Progenitor cell of endocrine pancreas (in vitro differentiated cells): ENCODE measurements around the gene TRO. TPM values are rescaled to one million over a fixed set of nuclear protein-coding genes. Genes with fewer than 3 reads are reported as not detected.

Experiments
- DNase-seq: peaks from one replicate; pipeline ENCODE4 v3.0.0; 2021; ENCODE audit warnings: low spot score; ENCODE audit not compliant: unreplicated experiment
- H3K27ac Mint-ChIP-seq: 2 replicates; pipeline ENCODE4 v1.8.0; 2021; ENCODE audit warnings: mild to moderate bottlenecking, moderate library complexity, mixed read lengths
- H3K27me3 Mint-ChIP-seq: 2 replicates; pipeline ENCODE4 v1.8.0; 2021; ENCODE audit warnings: mixed read lengths
- H3K36me3 Mint-ChIP-seq: 2 replicates; pipeline ENCODE4 v1.8.0; 2022; ENCODE audit warnings: mixed read lengths; ENCODE audit not compliant: insufficient read depth
- H3K4me1 Mint-ChIP-seq: 2 replicates; pipeline ENCODE4 v1.8.0; 2021; ENCODE audit warnings: low read depth, mixed read lengths
- H3K4me3 Mint-ChIP-seq: 2 replicates; pipeline ENCODE4 v1.8.0; 2021; ENCODE audit warnings: low read depth, mild to moderate bottlenecking, moderate library complexity, mixed read lengths
- H3K9me3 Mint-ChIP-seq: 2 replicates; pipeline ENCODE4 v1.8.0; 2021; ENCODE audit warnings: low read depth, mixed read lengths
- CTCF ChIP-seq: fragments of 200-600 bp; sonication (generic); IDR thresholded peaks from one replicate; pipeline ENCODE4 v1.5.0; 2021; ENCODE audit warnings: antibody characterized with exemption, mild to moderate bottlenecking; ENCODE audit not compliant: unreplicated experiment
- total RNA-seq: library from RNA; stranded (reverse); gene quantifications from 2 replicates; pipeline ENCODE4 v1.2.1, GENCODE V29; 2021

Gene TRO
- total RNA-seq, 1 donor from 2014 or later, result 169 TPM

DNA sequence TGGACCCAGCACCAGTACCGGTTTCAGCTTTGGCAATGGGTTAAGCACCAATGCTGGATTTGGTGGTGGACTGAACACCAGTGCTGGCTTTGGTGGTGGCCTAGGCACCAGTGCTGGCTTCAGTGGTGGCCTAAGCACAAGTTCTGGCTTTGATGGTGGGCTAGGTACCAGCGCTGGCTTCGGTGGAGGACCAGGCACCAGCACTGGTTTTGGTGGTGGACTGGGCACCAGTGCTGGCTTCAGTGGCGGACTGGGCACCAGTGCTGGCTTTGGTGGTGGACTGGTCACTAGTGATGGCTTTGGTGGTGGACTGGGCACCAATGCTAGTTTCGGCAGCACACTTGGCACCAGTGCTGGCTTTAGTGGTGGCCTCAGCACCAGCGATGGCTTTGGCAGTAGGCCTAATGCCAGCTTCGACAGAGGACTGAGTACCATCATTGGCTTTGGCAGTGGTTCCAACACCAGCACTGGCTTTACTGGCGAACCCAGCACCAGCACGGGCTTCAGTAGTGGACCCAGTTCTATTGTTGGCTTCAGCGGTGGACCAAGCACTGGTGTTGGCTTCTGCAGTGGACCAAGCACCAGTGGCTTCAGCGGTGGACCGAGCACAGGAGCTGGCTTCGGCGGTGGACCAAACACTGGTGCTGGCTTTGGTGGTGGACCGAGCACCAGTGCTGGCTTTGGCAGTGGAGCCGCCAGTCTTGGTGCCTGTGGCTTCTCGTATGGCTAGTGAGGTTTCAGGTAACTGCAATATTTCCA, 9.8 kb downstream of the TRO start:
- Mint-ChIP-seq H3K4me1 (no peaks in the 10 kb centered on the region), H3K27me3 (no peaks in the 10 kb centered on the region), H3K4me3 (no peak overlapping the region), H3K27ac (no peak overlapping the region), H3K9me3 (peaks cover 7% of the 10 kb centered on the region), H3K36me3 (peaks cover 14% of the 10 kb centered on the region)
- DNase-seq, result no peak
- TF ChIP-seq CTCF, result no peak

GRCh38 chrX:54931107-54931506, 10.5 kb downstream of the TRO start:
- Mint-ChIP-seq H3K4me3 (no peak overlapping the region), H3K9me3 (peaks cover 3% of the 10 kb centered on the region), H3K36me3 (peaks cover 12% of the 10 kb centered on the region), H3K4me1 (no peaks in the 10 kb centered on the region), H3K27me3 (no peaks in the 10 kb centered on the region), H3K27ac (peak overlapping the region; percentile 4)
- no peak for TF ChIP-seq CTCF
- no peak for DNase-seq

DNA sequence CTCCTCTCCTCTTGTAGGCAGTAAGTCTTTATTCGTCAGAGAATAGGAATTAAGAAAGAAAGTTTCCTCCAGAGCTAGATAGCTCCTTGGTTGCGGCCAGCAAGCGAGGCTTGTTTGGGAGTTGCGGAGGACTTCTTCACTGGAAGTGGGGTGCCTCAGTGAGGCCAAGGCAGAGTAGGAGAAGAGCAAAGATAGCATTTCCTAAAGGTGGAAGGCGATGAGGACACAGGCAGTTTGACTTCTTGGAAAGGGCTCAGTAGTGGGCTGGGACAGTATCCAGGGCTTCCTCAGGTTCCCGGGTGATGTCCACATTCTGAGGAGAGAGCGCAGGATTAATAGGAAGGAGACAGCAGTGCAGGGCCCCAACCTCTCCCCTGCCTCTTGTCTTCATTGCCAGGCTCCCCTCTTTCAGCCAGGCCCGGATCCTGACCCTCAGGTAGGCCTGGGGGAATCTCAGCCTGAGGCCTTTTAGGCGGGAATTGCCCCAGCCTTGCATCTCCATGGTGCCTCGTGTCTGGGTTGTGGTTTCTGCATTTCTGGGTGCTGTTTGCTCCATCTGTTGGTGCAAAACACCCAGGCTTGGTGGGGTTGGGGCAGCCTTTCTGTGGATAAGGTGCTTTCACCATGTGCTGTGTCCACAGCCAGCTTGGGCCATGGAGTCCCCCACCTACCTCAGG, 12.7 kb downstream of the TRO start:
- Mint-ChIP-seq H3K4me1 (no peaks in the 10 kb centered on the region), H3K27ac (no peak overlapping the region), H3K9me3 (peaks cover 7% of the 10 kb centered on the region), H3K36me3 (peaks cover 9% of the 10 kb centered on the region), H3K4me3 (no peak overlapping the region), H3K27me3 (no peaks in the 10 kb centered on the region)
- no peak for DNase-seq
- no peak for TF ChIP-seq CTCF

- no peak for TF ChIP-seq CTCF
- Mint-ChIP-seq H3K27me3 (no peaks in the 10 kb centered on the region), H3K4me1 (peaks cover 2% of the 10 kb centered on the region), H3K4me3 (no peak overlapping the region), H3K36me3 (peaks cover 7% of the 10 kb centered on the region), H3K9me3 (peaks cover 10% of the 10 kb centered on the region), H3K27ac (no peak overlapping the region)
- DNase-seq, result no peak
Observed at GRCh38 chrX:54934058-54934457, 13.4 kb downstream of the TRO start.

DNA sequence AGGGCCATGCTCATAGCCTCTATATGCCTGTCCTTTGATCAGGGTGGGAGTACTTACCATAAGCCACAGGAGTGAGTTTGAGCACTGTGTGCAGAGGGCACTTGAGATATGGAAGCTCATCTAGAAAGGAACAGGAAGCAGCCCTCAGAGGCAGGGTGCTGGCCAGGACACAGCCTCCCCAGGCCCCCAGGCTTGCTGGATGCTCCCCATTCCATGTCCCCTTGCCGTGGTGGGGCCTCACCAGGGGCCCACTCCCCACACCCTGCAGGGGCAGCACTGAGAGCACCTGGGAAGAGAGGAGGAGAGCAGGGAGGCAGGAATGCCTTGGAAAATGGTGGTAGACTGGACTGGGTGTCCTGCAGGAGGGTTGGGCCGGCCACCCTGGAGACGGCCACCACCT, 14.3 kb downstream of the TRO start:
- Mint-ChIP-seq H3K4me3 (no peak overlapping the region), H3K27me3 (no peaks in the 10 kb centered on the region), H3K4me1 (peaks cover 2% of the 10 kb centered on the region), H3K27ac (no peak overlapping the region), H3K36me3 (peaks cover 7% of the 10 kb centered on the region), H3K9me3 (peaks cover 14% of the 10 kb centered on the region)
- no peak for TF ChIP-seq CTCF
- DNase-seq, result no peak
